ENCODE results near the gene HNRNPL.
"Not testable (repeated sequence)": the region's sequence is repeated elsewhere in the genome, so short reads cannot be mapped to it uniquely, and the experiment has no call there.

The HNRNPL gene

GRCh38 chr19:38809592-38810252 lies 40.1 kb downstream of the HNRNPL start:
- H3K27me3 ChIP-seq (ENCODE audit: control insufficient read depth in 1 of 2, insufficient read depth in 2 of 2, low read length in 2 of 2), result no peaks in the 10 kb centered on the region
- H3K9me3 ChIP-seq (ENCODE audit: control insufficient read depth in 2 of 2, low read length in 2 of 2), result no peaks in the 10 kb centered on the region
- H3K4me3 ChIP-seq (ENCODE audit: low read length in 2 of 2), result no peak overlapping the region
- no peak overlapping the region for H3K9ac ChIP-seq (ENCODE audit: low read length in 2 of 2)
- H3K27ac ChIP-seq (ENCODE audit: low read length), result no peak overlapping the region
- no peaks in the 10 kb centered on the region for H3K36me3 ChIP-seq (ENCODE audit: control insufficient read depth in 2 of 2, insufficient read depth in 2 of 2, low read length in 2 of 2)
- H3K4me1 ChIP-seq (ENCODE audit: control insufficient read depth, insufficient read depth, low read length), result no peaks in the 10 kb centered on the region

- Histone ChIP-seq H3K4me1 (ENCODE audit: control insufficient read depth, insufficient read depth, low read length) (no peaks in the 10 kb centered on the region), H3K9me3 (ENCODE audit: control insufficient read depth in 2 of 2, low read length in 2 of 2) (no peaks in the 10 kb centered on the region), H3K27ac (ENCODE audit: low read length) (no peak overlapping the region)
These were observed 41.0 kb downstream of the HNRNPL start for GRCh38 chr19:38808741-38809140.

DNA sequence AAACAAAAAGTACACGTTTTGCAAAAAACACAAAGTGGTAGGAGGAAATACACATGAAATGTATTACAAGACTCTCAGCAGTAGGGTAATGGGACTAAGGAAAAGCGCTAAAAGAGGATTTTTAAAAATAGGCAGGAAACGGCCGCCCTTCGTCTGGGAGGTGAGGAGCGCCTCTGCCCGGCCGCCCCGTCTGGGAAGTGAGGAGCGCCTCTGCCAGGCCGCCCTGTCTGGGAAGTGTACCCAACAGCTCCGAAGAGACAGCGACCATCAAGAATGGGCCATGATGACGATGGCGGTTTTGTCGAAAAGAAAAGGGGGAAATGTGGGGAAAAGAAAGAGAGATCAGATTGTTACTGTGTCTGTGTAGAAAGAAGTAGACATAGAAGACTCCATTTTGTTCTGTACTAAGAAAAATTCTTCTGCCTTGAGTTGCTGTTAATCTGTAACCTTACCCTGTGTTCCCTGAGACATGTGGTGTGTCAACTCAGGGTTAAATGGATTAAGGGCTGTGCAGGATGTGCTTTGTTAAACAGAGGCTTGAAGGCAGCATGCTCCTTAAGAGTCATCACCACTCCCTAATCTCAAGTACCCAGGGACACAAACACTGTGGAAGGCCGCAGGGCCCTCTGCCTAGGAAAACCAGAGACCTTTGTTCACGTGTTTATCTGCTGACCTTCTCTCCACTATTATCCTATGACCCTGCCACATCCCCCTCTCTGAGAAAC lies 42.2 kb downstream of the HNRNPL start:
- not testable (repeated sequence) for H3K9me3 ChIP-seq (ENCODE audit: control insufficient read depth in 2 of 2, low read length in 2 of 2); H3K27ac ChIP-seq (ENCODE audit: low read length); H3K36me3 ChIP-seq (ENCODE audit: control insufficient read depth in 2 of 2, insufficient read depth in 2 of 2, low read length in 2 of 2); H3K4me3 ChIP-seq (ENCODE audit: low read length in 2 of 2); H3K4me1 ChIP-seq (ENCODE audit: control insufficient read depth, insufficient read depth, low read length); H3K9ac ChIP-seq (ENCODE audit: low read length in 2 of 2); H3K27me3 ChIP-seq (ENCODE audit: control insufficient read depth in 1 of 2, insufficient read depth in 2 of 2, low read length in 2 of 2)

More at GRCh38 chr19:38808741-38809140, 41.0 kb downstream of the HNRNPL start:
- no peak overlapping the region for H3K4me3 ChIP-seq (ENCODE audit: low read length in 2 of 2)
- no peaks in the 10 kb centered on the region for H3K36me3 ChIP-seq (ENCODE audit: control insufficient read depth in 2 of 2, insufficient read depth in 2 of 2, low read length in 2 of 2)
- H3K27me3 ChIP-seq (ENCODE audit: control insufficient read depth in 1 of 2, insufficient read depth in 2 of 2, low read length in 2 of 2), result no peaks in the 10 kb centered on the region
- H3K9ac ChIP-seq (ENCODE audit: low read length in 2 of 2), result no peak overlapping the region

- Histone ChIP-seq H3K9ac (ENCODE audit: low read length in 2 of 2) (no peak overlapping the region), H3K4me3 (ENCODE audit: low read length in 2 of 2) (no peak overlapping the region), H3K27me3 (ENCODE audit: control insufficient read depth in 1 of 2, insufficient read depth in 2 of 2, low read length in 2 of 2) (no peaks in the 10 kb centered on the region), H3K27ac (ENCODE audit: low read length) (no peak overlapping the region), H3K9me3 (ENCODE audit: control insufficient read depth in 2 of 2, low read length in 2 of 2) (no peaks in the 10 kb centered on the region), H3K4me1 (ENCODE audit: control insufficient read depth, insufficient read depth, low read length) (no peaks in the 10 kb centered on the region), H3K36me3 (ENCODE audit: control insufficient read depth in 2 of 2, insufficient read depth in 2 of 2, low read length in 2 of 2) (peaks cover 0 to 2% of the 10 kb centered on the region in 2 donors)
These were observed 43.4 kb downstream of the HNRNPL start for GRCh38 chr19:38806371-38806770.

GRCh38 chr19:38805180-38805579 lies 44.6 kb downstream of the HNRNPL start:
- no peak overlapping the region for H3K4me3 ChIP-seq (ENCODE audit: low read length in 2 of 2)
- H3K36me3 ChIP-seq (ENCODE audit: control insufficient read depth in 2 of 2, insufficient read depth in 2 of 2, low read length in 2 of 2), result peaks cover 0 to 2% of the 10 kb centered on the region in 2 donors
- H3K27me3 ChIP-seq (ENCODE audit: control insufficient read depth in 1 of 2, insufficient read depth in 2 of 2, low read length in 2 of 2), result no peaks in the 10 kb centered on the region
- no peak overlapping the region for H3K9ac ChIP-seq (ENCODE audit: low read length in 2 of 2)
- no peak overlapping the region for H3K27ac ChIP-seq (ENCODE audit: low read length)
- no peaks in the 10 kb centered on the region for H3K4me1 ChIP-seq (ENCODE audit: control insufficient read depth, insufficient read depth, low read length)
- no peaks in the 10 kb centered on the region for H3K9me3 ChIP-seq (ENCODE audit: control insufficient read depth in 2 of 2, low read length in 2 of 2)

- Histone ChIP-seq H3K27me3 (ENCODE audit: control insufficient read depth in 1 of 2, insufficient read depth in 2 of 2, low read length in 2 of 2) (no peaks in the 10 kb centered on the region), H3K4me1 (ENCODE audit: control insufficient read depth, insufficient read depth, low read length) (no peaks in the 10 kb centered on the region), H3K27ac (ENCODE audit: low read length) (no peak overlapping the region), H3K9me3 (ENCODE audit: control insufficient read depth in 2 of 2, low read length in 2 of 2) (no peaks in the 10 kb centered on the region), H3K4me3 (ENCODE audit: low read length in 2 of 2) (no peak overlapping the region), H3K9ac (ENCODE audit: low read length in 2 of 2) (no peak overlapping the region), H3K36me3 (ENCODE audit: control insufficient read depth in 2 of 2, insufficient read depth in 2 of 2, low read length in 2 of 2) (peaks cover 0 to 2% of the 10 kb centered on the region in 2 donors)
These were observed 46.2 kb downstream of the HNRNPL start for GRCh38 chr19:38803543-38803942.

- Histone ChIP-seq H3K27me3 (ENCODE audit: control insufficient read depth in 1 of 2, insufficient read depth in 2 of 2, low read length in 2 of 2) (no peaks in the 10 kb centered on the region), H3K36me3 (ENCODE audit: control insufficient read depth in 2 of 2, insufficient read depth in 2 of 2, low read length in 2 of 2) (peaks cover 0 to 2% of the 10 kb centered on the region in 2 donors), H3K4me3 (ENCODE audit: low read length in 2 of 2) (no peak overlapping the region), H3K27ac (ENCODE audit: low read length) (no peak overlapping the region), H3K9ac (ENCODE audit: low read length in 2 of 2) (no peak overlapping the region), H3K9me3 (ENCODE audit: control insufficient read depth in 2 of 2, low read length in 2 of 2) (no peaks in the 10 kb centered on the region), H3K4me1 (ENCODE audit: control insufficient read depth, insufficient read depth, low read length) (no peaks in the 10 kb centered on the region)
These were observed 48.3 kb downstream of the HNRNPL start for GRCh38 chr19:38801359-38802095.

- Histone ChIP-seq H3K9me3 (ENCODE audit: control insufficient read depth in 2 of 2, low read length in 2 of 2) (no peaks in the 10 kb centered on the region), H3K36me3 (ENCODE audit: control insufficient read depth in 2 of 2, insufficient read depth in 2 of 2, low read length in 2 of 2) (peaks cover 0 to 2% of the 10 kb centered on the region in 2 donors), H3K27ac (ENCODE audit: low read length) (no peak overlapping the region), H3K4me3 (ENCODE audit: low read length in 2 of 2) (no peak overlapping the region), H3K4me1 (ENCODE audit: control insufficient read depth, insufficient read depth, low read length) (no peaks in the 10 kb centered on the region), H3K27me3 (ENCODE audit: control insufficient read depth in 1 of 2, insufficient read depth in 2 of 2, low read length in 2 of 2) (no peaks in the 10 kb centered on the region), H3K9ac (ENCODE audit: low read length in 2 of 2) (no peak overlapping the region)
These were observed 49.0 kb downstream of the HNRNPL start for GRCh38 chr19:38800577-38801347.

DNA sequence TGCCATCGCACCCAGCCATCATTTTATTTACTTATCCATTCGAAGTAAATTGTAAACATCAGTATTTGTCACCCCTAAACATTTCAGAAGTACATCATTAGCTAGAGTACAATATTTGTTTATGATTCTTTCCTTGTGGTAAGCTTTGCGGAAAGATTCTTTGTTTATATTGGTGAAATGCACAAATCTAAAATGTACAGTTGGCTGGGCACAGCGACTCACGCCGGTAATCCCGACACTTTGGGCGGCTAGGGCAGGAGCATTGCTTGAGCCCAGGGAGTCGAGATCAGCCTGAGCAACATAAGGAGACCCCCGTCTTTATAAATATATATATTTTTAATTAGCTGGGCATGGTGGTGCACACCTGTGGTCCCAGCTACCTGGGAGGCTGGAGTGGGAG lies 50.7 kb downstream of the HNRNPL start:
- Histone ChIP-seq H3K27ac (ENCODE audit: low read length) (no peak overlapping the region), H3K4me1 (ENCODE audit: control insufficient read depth, insufficient read depth, low read length) (no peaks in the 10 kb centered on the region), H3K27me3 (ENCODE audit: control insufficient read depth in 1 of 2, insufficient read depth in 2 of 2, low read length in 2 of 2) (no peaks in the 10 kb centered on the region), H3K36me3 (ENCODE audit: control insufficient read depth in 2 of 2, insufficient read depth in 2 of 2, low read length in 2 of 2) (peaks cover 0 to 2% of the 10 kb centered on the region in 2 donors), H3K9me3 (ENCODE audit: control insufficient read depth in 2 of 2, low read length in 2 of 2) (no peaks in the 10 kb centered on the region), H3K4me3 (ENCODE audit: low read length in 2 of 2) (no peak overlapping the region), H3K9ac (ENCODE audit: low read length in 2 of 2) (no peak overlapping the region)

DNA sequence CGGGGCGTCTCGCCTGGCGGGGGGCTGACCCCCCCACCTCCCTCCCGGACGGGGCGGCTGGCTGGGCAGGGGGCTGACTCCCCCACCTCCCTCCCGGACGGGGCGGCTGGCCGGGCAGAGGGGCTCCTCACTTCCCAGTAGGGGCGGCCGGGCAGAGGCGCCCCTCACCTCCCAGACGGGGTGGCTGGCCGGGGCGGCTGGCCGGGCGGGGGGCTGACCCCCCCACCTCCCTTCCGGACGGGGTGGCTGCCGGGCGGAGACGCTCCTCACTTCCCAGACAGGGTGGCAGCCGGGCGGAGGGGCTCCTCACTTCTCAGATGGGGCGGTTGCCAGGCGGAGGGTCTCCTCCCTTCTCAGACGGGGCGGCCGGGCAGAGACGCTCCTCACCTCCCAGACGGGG lies 52.0 kb downstream of the HNRNPL start:
- not testable (repeated sequence) for H3K36me3 ChIP-seq (ENCODE audit: control insufficient read depth in 2 of 2, insufficient read depth in 2 of 2, low read length in 2 of 2); H3K4me1 ChIP-seq (ENCODE audit: control insufficient read depth, insufficient read depth, low read length); H3K9me3 ChIP-seq (ENCODE audit: control insufficient read depth in 2 of 2, low read length in 2 of 2); H3K4me3 ChIP-seq (ENCODE audit: low read length in 2 of 2); H3K27me3 ChIP-seq (ENCODE audit: control insufficient read depth in 1 of 2, insufficient read depth in 2 of 2, low read length in 2 of 2); H3K27ac ChIP-seq (ENCODE audit: low read length); H3K9ac ChIP-seq (ENCODE audit: low read length in 2 of 2)

All from stomach smooth muscle (tissue), 2 donors.